GM18517 (cell line): ENCODE data around the gene CHCHD3.

Experiments
- ATAC-seq: cut with Tn5 transposase; IDR thresholded peaks from one replicate; pipeline ENCODE4 v1.9.1; 2021; ENCODE audit warnings: mild to moderate bottlenecking, moderate library complexity; ENCODE audit not compliant: unreplicated experiment

The CHCHD3 gene

DNA sequence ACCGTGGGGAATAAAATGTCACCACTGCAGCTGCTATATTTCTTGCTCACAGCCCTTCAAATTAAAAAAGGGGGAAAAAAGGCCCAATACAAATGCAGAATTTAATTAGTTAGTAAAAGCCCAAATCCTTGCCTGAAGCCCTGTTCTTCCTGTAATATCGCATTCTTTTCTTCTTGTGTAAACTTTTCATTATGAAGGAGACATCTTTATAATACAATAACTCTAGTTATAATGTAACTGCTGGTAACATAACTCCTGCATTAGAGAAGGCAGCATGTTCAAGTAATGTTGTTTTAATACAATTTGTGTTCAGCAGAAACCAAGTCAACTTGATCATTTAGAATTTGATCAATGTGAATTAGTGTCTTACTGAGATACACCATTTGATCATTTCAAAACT lies 250.9 kb downstream of the CHCHD3 start:
- ATAC-seq = no peak

- ATAC-seq = no peak
These were observed 253.4 kb downstream of the CHCHD3 start for GRCh38 chr7:132828502-132828901.

- ATAC-seq = no peak
These were observed 255.7 kb downstream of the CHCHD3 start for GRCh38 chr7:132825932-132826835.

GRCh38 chr7:132825222-132825621 lies 256.7 kb downstream of the CHCHD3 start:
- ATAC-seq = no peak

- ATAC-seq = no peak
These were observed 262.2 kb downstream of the CHCHD3 start for GRCh38 chr7:132819648-132820047.

- no peak for ATAC-seq
These were observed 263.9 kb downstream of the CHCHD3 start for GRCh38 chr7:132817949-132818348.

DNA sequence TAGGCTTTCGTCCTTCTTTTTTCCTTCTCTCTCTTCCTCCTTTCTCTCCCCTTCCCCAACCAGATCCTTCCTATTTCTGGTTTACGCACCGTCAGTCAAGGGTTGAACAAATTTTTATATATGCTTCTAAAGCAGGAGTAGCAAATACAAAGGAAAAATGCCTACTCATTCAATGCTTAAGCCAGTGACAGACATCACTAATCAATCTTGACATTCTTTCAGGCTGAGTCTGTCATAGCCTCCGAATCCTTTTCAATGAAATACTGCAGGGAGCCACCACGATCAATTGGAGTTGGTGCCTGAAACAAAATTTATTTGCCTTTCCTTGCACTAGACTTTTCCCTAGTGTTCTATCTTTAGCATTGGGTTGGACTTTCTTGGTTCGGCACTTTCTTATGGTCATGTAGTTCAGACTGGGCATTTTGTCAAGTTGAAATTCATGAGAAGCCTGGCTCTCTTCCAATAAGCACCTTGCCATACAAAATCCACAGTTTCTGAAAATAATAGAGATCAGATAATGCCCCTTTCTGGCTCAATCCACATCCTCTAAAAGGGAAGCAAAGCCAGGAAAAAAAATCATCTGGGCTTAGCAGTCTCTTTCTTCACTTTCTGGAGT lies 266.1 kb downstream of the CHCHD3 start:
- no peak for ATAC-seq

- no peak for ATAC-seq
These were observed 266.8 kb downstream of the CHCHD3 start for GRCh38 chr7:132815130-132815529.

GRCh38 chr7:132810561-132810960 lies 271.3 kb downstream of the CHCHD3 start:
- no peak for ATAC-seq

DNA sequence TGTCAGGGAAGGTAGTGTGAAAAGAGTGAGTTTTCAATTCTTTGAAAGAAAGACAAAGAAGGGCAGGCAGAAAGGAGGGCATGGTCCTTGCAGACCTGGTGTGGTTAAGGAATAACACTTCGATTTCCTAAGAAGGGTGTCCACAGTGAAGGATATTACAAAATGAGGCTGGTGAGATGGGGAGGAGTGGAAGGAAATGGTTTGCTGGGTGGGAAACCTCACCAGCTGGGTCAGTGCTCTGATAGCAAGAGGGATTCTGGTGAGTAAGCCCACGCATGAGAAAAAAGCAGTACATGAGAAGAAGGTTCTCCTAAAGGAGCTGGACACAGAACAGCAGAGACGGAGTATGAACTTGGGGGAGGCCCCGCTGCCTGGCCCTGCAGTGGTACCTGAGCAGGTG lies 275.1 kb downstream of the CHCHD3 start:
- ATAC-seq = no peak

GRCh38 chr7:132805766-132806165 lies 276.1 kb downstream of the CHCHD3 start:
- ATAC-seq = no peak

DNA sequence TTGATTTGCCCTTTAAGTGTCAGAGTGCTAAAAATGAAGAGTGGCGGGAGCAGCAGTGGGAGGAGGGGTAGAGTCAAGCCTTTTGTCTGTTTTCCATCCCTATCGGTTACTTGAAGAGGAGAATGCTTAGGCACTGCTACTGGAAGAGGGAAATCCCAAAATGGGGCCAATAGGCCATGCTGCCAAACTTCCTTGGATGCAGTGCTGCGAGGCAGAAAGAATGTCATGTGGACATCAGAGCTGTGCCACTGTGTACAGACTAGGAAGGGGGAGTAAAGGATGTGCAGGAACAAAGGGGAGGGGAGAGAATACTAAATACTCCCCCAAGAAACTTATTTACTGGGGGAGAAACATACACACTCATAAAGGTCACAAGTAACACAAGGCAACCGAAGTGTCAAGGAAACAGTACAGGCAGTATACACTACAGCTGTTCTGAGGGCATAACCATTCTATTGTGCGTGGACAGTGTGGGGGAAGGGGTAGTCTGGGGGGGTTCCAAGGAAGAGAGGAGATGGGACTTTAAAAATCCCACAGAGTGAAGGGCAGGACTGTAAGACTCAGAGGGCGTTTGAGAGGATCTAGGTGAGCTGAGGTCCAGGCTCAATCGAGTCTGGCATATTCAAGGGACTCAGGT lies 276.9 kb downstream of the CHCHD3 start:
- no peak for ATAC-seq

DNA sequence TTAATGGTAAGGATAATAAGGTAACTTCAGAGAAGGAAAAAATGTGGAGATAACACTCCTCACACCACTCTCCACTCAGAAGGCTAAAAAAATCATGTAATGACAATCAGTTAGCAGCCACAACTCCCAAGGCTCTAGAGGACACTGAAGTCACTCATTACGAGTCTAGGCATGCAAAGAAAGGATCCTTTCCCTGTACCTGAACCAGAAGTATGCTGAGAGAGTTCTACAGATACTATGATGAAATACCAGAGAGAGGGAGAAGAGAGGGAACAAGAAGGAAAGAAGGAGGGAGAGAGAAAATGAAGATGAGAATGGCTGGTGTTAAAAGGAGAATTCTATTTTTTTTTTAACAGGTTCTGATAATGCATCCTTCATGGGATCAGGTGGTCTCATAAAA lies 281.4 kb downstream of the CHCHD3 start:
- ATAC-seq = no peak

DNA sequence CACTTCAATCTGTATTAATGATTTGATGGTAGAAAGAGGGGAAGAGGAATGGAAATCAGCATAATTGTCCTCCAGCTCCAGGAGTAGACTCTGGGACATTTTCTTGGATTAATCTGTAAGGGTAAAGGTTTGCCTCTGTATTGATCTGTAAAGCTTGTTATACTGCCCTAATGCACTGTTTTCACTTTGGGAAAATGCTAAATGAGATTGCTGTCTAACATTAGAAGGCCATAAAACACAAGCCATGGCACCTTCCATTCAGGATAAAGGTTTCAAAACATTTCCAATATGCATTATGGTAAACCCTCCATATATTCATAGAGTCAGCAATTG lies 282.8 kb downstream of the CHCHD3 start:
- ATAC-seq = no peak

DNA sequence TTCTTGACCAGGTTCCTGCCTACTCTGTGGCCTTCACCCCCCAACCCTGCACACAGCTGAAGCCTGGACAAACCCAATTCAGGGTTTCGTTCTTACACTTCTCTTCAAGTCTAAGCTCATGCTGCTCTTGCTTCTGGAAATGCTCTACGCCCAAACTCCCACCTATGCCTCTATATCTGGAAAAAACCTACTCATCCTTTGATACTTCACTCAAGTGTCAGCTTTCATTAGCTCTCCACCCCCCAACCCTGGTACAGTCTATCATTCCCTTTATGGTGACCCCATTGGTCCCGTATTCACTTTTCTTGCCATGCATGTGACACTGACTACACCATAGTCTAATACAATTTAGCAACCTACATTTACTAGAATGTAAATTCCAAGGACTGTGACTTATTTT lies 284.7 kb downstream of the CHCHD3 start:
- no peak for ATAC-seq

GRCh38 chr7:132793474-132793873 lies 288.4 kb downstream of the CHCHD3 start:
- no peak for ATAC-seq

DNA sequence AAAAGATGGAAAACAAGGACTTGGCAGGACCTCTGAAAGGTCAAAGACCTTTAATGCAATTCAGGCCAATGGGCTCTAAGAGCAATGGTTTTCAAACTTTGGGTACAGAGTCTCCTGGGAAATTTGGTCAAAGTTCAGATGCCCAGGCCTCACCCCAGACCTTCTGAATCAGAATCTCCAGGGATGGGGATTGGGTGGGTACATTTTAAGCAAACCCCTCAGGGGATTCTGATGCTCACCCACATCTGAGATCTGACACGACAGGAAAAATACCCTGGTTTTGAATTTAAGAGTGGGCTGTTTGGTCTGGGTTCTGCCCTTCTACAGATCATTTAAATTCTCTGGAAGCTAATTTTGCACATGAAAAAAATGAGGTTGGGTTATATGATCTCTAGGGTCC lies 290.9 kb downstream of the CHCHD3 start:
- no peak for ATAC-seq

- ATAC-seq = no peak
These were observed 291.8 kb downstream of the CHCHD3 start for GRCh38 chr7:132790104-132790503.

DNA sequence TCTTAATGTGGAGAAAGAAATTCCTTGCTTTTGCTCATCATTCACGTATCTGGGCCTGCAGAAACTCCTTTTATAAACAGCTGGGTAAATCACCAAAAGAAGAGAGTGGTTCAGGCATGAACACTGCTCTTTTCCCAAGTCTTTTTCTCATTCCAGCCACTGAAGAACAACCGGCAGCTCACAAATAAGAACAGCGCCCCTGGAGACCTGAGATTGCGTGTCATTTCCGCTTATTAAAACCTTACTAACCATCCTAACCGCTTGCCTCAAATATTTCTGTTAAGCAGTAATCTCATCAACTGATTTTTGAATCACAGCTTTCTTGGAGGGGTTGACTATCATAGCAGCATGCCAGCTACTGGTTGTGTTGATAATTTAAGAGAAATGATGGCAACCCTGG lies 292.6 kb downstream of the CHCHD3 start:
- ATAC-seq = no peak

DNA sequence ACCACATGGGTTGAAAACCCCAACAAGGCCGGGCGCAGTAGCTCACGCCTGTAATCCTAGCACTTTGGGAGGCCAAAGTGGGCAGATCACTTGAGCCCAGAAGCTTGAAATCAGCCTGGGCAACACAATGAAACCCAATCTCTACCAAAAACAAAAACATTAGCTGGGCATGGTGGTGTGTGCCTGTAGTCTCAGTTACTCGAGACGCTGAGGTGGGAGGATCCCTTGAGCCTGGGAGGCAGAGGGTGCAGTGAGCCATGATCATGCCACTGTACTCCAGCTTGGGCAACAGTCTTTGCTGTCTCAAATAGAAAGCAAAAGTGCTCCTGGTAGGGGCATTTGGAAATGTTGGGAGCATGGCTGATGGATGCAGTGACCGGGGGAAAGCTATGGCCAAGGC lies 296.0 kb downstream of the CHCHD3 start:
- ATAC-seq = no peak

DNA sequence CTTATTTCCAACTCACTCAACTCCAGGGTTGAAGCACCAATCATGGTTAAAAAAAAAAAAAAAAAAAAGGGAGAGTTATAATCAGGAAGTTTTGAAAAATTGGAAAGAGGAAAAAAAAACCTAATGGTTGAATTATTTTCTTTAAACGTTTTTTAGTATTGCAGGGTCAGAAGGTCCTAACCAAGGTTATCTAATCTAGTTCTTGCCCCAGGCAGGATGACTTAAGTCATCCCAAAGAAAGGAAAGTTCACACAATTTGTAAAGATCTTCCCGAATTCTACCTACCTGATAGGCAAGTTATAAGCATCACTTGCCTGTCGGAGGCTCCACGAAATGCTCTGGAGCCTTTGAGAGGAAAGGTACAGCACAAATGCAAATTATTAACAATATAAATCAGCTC lies 297.5 kb downstream of the CHCHD3 start:
- ATAC-seq = no peak

- ATAC-seq = no peak
These were observed 298.1 kb downstream of the CHCHD3 start for GRCh38 chr7:132783824-132784223.
